GM19455 (cell line): Measurements from ENCODE around the gene DUSP28.
A peak's percentile ranks its signal among the peaks of the same experiment; 100 is the strongest.

ENCODE experiments used
- ATAC-seq: cut with Tn5 transposase; IDR thresholded peaks from one replicate; pipeline ENCODE4 v1.9.1; 2021; ENCODE audit not compliant: unreplicated experiment

Gene DUSP28

DNA sequence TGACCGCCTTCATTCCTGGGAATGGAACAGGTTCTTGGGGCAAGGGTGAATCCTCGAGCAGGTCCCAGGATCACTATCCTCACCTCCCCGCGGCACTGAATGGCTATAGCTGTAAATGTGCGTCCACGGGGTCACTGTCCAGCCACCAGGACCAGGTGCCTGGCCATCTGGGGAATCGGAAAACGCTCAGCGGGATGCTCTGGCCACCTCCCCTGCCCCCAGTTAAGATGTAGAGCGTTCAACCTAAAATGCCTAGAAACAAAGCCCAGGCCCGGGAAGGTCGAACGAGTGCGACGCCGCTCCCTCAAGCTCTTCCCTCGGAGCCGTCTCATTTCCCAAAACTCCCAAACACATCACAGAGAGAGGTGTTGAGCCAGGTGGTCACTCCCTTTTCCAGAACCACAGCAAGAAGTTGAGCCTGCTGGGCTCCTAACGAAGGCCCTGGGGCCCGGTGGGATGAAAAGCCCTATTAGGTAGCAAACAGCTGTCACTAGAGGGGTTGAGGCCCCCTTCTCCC lies 25.6 kb downstream of the DUSP28 start:
- ATAC-seq: no peak

DNA sequence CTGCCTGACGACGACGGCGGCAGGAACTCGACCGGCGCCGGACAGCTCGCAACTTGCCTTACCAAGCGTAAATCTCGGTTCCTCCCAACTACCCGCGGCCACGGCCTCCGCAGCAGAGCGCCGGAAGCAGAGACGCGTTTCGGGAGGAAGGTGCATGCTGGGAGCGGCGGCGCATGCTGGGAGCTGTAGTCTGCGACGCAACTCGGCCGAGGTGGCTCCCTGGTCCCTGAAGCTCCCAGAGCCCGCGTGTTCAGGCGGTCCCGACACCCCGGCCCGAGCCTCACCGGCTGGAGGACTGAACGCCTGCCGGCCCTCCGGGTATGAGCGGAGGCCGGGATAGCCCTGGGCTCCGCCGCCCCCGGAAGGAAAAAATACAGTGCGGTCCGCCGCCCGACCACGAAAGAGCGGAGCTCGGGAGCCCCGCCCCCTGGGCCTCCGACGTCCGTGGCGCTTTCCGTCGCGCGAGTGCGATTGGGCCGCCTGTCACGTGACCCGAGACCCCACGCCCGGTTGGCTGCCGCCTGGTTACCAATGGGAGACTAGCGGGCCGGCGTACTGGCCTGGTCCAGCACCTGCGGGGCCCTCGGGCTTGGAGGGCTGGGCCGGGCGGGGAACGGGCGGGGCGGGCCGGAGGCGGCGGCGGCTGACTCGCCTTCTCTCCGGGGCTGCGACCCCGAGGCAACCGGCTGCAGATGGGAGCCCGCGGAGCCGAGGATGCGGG lies 26.2 kb downstream of the DUSP28 start, which contains the start of gene CAPN10:
Gene CAPN10 (plus strand): TSS at position 537 of the 721 bp plus-strand sequence. CDS start 178 bp downstream, at position 715.
- peak; percentile 55 for ATAC-seq

DNA sequence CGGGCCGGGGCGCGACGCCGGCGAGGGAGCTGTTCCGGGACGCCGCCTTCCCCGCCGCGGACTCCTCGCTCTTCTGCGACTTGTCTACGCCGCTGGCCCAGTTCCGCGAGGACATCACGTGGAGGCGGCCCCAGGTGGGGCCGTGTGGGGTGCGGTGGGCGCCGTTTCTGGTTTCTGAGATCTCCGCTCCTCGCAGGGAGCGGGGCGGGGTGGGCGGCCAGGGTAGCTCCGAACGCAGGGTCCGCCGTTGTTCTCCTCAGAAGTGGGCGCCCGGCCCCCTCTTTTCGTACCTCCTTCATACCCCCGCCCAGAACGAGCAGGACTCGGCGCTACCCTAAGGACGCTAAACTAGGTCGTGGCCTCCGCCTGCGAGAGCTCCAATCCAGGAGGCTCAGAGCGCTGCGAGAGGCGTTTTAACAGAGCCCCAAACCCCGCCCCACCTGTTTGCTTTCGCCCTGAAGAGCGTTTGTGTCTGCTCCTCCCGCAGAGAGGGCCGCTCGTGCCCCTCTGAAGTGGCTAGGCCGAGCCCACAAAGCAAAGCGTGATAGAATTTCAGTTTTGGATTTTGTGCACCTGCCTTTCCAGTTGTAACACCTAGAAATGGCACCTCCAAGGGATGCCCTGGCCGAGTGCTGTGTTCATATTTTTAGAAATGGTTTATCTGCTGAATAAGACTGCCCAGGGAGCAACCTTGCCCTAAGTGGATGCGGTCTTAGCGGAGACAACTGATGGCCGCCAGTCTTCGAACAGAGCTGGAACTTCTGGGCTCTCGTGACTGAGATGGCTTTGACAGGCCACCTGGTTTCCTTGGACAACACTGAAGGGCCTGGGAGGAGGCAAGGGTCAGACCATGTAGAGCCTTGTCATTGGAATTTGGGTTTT lies 27.0 kb downstream of the DUSP28 start:
- no peak for ATAC-seq

DNA sequence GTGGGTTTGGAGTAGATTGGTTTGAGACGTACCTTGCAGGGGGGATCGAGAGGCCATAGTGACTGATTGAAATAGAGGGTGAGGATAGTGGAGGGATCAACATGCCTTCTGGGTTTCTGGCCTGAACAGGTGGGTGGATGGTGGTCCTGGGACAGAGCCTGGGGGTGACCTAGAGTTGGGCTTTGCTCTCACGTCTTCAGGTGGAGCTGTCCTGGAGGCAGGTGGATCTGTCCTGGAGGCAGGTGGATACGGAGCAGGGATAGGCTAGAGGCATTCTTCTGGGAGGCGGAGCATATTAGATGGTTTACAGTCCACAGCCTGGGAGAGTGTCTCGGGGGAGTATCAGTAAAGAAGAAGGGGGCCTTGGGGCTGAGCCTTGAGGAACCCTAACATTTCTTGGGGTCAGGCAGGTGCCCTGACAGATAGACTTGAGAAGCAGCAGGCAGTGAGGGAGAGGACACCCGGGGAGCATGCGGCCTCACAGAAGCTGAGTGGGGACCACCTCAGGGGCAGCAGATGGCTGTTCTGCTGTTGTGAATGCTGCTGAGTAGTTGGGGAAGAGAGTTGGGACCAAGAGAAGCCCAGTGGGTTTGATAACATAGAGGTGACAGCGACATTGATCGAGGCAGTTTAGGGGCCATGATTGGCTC lies 28.0 kb downstream of the DUSP28 start:
- no peak for ATAC-seq

DNA sequence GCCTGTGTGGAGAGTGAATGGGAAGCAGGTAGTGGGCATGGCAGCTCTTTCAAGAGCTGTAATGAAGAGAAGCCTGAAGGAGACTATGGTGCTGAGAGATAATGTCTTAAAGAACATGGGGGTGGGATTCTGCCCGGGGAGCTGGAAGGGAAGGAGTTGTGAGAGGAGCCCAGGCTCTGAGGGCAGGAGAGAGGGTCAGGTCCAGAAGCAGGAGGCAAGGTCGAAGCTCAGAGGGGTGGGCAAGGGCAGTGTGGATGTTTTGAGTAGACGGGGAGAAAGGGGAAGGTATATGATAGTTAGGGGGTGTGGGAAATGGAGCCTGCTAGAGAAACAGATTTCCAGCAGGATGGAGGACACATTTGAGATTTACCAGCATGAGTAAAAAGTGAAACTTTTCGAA lies 28.5 kb downstream of the DUSP28 start:
- no peak for ATAC-seq

- ATAC-seq: no peak
Measured at GRCh38 chr2:240589375-240589774, 29.2 kb downstream of the DUSP28 start.

- no peak for ATAC-seq
Measured at GRCh38 chr2:240589850-240590525, 29.8 kb downstream of the DUSP28 start.

DNA sequence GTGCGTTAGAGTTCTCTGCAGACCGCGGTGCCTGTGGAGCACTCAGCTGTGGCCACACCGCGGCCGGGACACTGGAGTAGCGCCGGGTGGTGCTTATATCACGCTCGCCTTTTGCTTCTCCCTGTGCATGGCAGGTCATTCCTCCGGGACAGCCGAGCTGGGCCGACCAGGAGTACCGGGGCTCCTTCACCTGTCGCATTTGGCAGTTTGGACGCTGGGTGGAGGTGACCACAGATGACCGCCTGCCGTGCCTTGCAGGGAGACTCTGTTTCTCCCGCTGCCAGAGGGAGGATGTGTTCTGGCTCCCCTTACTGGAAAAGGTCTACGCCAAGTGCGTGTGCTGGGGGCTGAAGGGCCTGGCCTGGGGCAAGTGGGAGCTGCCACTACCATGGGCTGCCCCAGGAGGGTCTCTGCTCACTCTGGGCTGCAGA lies 30.5 kb downstream of the DUSP28 start:
- ATAC-seq: no peak

GRCh38 chr2:240591226-240591625 lies 31.1 kb downstream of the DUSP28 start:
- no peak for ATAC-seq

DNA sequence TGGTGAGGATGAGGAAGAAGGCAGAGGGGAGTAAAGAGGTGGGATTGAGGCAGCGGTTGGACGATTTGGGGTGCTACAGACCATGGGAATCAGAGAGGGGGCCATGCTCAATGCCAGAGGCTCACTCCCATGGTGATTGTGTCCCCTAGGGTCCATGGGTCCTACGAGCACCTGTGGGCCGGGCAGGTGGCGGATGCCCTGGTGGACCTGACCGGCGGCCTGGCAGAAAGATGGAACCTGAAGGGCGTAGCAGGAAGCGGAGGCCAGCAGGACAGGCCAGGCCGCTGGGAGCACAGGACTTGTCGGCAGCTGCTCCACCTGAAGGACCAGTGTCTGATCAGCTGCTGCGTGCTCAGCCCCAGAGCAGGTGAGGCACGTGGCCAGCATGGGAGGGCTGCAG lies 31.6 kb downstream of the DUSP28 start:
- ATAC-seq: no peak

DNA sequence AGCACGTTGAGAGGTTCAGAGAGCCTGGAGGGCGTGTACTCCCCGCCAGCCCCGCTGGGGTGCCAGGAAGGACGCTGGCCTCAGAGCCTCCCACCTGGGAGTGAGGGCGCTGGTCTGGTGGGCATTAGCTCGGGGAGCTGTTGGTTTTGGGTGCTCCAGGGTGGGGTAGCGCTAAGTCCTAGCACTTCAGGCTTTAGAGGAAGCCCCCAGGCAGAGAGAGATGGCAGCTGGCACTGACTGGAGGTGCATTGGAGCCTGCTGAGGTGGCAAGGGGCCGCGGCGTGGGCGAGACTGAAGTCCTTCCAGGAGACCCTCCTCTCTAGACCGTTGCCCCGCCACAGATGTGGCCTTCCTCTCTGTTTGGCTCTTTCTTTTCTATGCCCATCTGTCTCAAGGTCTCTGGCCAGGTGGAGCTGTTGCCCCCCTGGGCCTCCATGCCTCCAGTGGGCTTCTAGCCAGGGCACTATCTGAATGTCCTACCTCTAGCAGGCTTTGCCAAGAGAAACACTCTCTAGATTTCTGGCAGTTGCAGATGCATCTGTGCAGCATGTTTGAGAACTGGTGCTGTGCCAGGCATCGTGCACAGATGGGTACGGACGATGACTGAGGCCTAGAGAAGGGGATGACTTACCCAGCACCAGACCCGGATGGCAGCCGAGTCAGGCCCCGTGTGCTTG lies 33.0 kb downstream of the DUSP28 start:
- no peak for ATAC-seq

DNA sequence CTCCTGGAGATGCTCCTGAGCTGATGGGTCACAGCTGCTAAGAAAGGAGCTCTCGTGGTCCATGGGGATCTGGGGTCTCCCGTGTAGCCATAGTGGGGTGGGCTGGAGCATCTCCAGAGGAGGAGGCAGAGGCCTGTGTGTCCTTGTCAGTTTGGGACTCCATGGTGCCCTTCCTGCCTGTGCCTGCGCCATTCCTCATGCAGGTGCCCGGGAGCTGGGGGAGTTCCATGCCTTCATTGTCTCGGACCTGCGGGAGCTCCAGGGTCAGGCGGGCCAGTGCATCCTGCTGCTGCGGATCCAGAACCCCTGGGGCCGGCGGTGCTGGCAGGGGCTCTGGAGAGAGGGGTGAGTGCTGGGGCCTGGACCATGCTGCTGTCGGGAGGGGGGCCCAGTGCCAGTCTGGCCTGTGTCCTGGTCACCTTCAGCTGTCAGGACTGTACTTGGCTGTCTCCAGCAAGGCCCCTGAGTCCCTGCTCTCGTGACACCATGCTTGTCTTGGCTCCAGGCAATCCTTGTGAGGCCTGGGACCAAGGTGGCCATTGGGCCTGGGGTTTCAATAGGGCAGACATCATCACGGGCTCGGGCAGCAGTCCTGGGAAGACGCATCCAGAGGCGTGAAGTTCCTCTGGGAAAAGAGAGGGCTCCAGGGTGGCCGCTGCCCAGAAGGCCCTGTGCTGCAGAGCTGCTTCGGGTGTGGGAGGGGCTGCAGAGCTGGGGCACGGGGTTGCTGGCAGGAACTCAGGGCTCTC lies 33.7 kb downstream of the DUSP28 start:
- no peak for ATAC-seq

DNA sequence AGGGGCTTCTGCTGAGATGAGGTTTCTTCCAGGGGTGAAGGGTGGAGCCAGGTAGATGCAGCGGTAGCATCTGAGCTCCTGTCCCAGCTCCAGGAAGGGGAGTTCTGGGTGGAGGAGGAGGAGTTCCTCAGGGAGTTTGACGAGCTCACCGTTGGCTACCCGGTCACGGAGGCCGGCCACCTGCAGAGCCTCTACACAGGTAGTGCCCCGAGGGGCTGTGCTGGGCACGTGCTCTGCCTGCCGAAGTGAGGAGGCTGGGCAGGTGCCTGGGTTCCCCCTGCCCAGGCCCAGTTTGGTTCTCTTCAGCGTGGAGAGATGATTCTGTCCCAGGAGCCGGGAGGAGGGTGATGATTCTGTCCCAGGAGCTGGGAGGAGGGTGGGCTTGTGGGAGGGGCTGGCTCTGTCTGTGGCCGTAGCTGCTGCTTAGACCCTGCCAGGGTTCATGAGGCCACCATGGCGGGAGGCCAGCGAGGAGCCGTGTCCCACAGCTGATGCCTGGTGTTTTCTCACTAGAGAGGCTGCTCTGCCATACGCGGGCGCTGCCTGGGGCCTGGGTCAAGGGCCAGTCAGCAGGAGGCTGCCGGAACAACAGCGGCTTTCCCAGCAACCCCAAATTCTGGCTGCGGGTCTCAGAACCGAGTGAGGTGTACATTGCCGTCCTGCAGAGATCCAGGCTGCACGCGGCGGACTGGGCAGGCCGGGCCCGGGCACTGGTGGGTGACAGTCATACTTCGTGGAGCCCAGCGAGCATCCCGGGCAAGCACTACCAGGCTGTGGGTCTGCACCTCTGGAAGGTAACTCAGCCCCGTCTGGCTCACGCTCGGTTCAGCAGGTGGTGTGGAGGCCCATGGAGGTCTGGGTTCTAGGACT lies 34.6 kb downstream of the DUSP28 start:
- no peak for ATAC-seq

GRCh38 chr2:240595381-240596079 lies 35.4 kb downstream of the DUSP28 start:
- no peak for ATAC-seq

- ATAC-seq: no peak
Measured at GRCh38 chr2:240596080-240596460, 35.9 kb downstream of the DUSP28 start.

DNA sequence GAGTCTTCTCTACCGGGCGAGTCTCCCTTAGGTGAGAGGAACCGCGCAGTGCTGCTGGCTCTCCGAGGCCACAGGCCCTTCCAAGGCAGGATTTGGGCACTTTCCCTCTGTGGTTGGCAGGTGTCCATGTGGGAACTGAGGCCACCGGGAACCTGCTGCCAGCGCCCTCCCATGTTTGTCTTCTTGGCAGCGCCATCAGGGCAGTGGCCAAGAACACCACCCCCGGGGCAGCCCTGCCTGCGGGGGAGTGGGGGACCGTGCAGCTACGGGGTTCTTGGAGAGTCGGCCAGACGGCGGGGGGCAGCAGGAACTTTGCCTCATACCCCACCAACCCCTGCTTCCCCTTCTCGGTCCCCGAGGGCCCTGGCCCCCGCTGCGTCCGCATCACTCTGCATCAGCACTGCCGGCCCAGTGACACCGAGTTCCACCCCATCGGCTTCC lies 36.4 kb downstream of the DUSP28 start:
- no peak for ATAC-seq

DNA sequence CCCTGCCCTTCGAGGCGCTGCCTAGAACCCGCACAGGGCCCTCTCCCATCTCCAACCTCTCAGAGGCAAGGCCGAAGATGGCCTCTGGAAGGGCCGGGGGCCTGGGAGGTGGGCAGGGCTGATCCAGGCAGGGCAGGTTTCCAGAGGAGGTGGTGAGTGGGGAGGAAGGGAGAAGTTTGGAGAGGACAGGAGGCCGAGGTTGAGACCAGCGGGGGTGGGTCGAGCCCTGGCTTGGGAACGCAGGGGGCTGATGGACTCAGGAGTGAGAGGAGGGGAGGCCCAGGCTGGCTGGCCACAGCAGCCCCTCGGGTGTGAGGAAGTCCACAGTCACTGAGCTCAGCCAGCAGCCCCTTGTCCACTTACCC lies 36.9 kb downstream of the DUSP28 start:
- ATAC-seq: no peak
